ENCODE measurements around the gene GART.

GART gene

GRCh38 chr21:33458861-33459260 is 83.1 kb downstream of the GART start:
- DNase-seq = no peak

GRCh38 chr21:33455686-33456446 is 86.1 kb downstream of the GART start:
- no peak for DNase-seq
